GM12878 (cell line): Measurements from ENCODE around the gene GFRA1. TPM values are rescaled to one million over a fixed set of nuclear protein-coding genes. Genes with fewer than 3 reads are reported as not detected.

Source experiments
- ATAC-seq: fragments of 200-7000 bp; cut with Tn5 transposase; 3 replicates; pipeline ENCODE4 v1.9.1; 2020; ENCODE audit warnings: mild to moderate bottlenecking, moderate library complexity
- BruUV-seq: library from RNA; stranded (reverse); fragments of 400-500 nt; replicated peaks from 2 replicates; lab custom pipeline; 2021; lab: Mats Ljungman, UMichigan
- CTCF ChIA-PET: fragments of 300-600 bp; sonication (Branson Sonifier 250); formaldehyde crosslinking; extraction: SDS; loops from one replicate; lab custom pipeline; 2021; ENCODE audit warnings: inconsistent platforms; lab: Yijun Ruan, JAX
- POLR2A ChIA-PET: fragments of 350-600 bp; formaldehyde crosslinking; extraction: SDS; loops from one replicate; lab custom pipeline; 2021; ENCODE audit warnings: inconsistent platforms; lab: Charles Lee
- RAD21 ChIA-PET: fragments of 300-600 bp; sonication (Branson Sonifier 250); formaldehyde crosslinking; loops from one replicate; lab custom pipeline; 2023; ENCODE audit warnings: antibody characterized with exemption; ENCODE audit not compliant: unreplicated experiment; lab: Charles Lee
- SMC1A ChIA-PET: fragments of 300-600 bp; sonication (Branson Sonifier 250); formaldehyde crosslinking; loops from one replicate; lab custom pipeline; 2023; ENCODE audit not compliant: unreplicated experiment, uncharacterized antibody; lab: Charles Lee
- DNase-seq: peaks from one replicate; pipeline ENCODE4 v3.0.0-alpha.2; 2011; ENCODE audit warnings: low read depth, low spot score
- FAIRE-seq: peaks from 3 replicates; lab custom pipeline; 2011; peaks lifted over from hg19 to GRCh38; lab: Jason Lieb, UNC
- H2AFZ ChIP-seq: 2 replicates; pipeline ENCODE4 v1.6.0; 2011; ENCODE audit warnings: low read depth, low read length, control low read depth; ENCODE audit not compliant: control insufficient read depth
- H3K27ac ChIP-seq: 2 replicates; pipeline ENCODE4 v1.5.1; 2011; ENCODE audit warnings: control low read depth; ENCODE audit not compliant: control insufficient read depth, insufficient read depth
- H3K27me3 ChIP-seq, 2 experiments: replicated peaks in 1 of 2; 2 replicates each; pipeline versions ENCODE4 v1.6.0 to v1.6.1; 2011; ENCODE audit warnings: low read length in 1 of 2; ENCODE audit not compliant: control insufficient read depth in 2 of 2, insufficient read depth in 2 of 2
- H3K36me3 ChIP-seq, 2 experiments: 2 replicates each; pipeline ENCODE4 v1.5.1; 2011; ENCODE audit warnings: low read length in 1 of 2; ENCODE audit not compliant: control insufficient read depth in 2 of 2, insufficient read depth in 2 of 2
- H3K4me1 ChIP-seq: 2 replicates; pipeline ENCODE4 v1.6.1; 2011; ENCODE audit warnings: mild to moderate bottlenecking, low read length, moderate library complexity, mixed read lengths; ENCODE audit not compliant: control insufficient read depth, insufficient read depth
- H3K4me2 ChIP-seq: 2 replicates; pipeline ENCODE4 v1.6.0; 2011; ENCODE audit warnings: control low read depth; ENCODE audit not compliant: control insufficient read depth, insufficient read depth
- H3K4me3 ChIP-seq: fragments of 200-600 bp; sonication (generic); 2 replicates; pipeline ENCODE4 v1.5.1; 2016
- H3K79me2 ChIP-seq: 2 replicates; pipeline ENCODE4 v1.6.0; 2011; ENCODE audit warnings: low read length; ENCODE audit not compliant: control insufficient read depth, insufficient read depth
- H3K9ac ChIP-seq: 2 replicates; pipeline ENCODE4 v1.8.0; 2011; ENCODE audit warnings: low read length, control low read depth, mixed read lengths; ENCODE audit not compliant: control insufficient read depth, insufficient read depth
- H3K9me3 ChIP-seq: replicated peaks from 3 replicates; pipeline ENCODE4 v1.5.1; 2011; ENCODE audit warnings: mild to moderate bottlenecking, low read length; ENCODE audit not compliant: control insufficient read depth, insufficient read depth
- H4K20me1 ChIP-seq: 2 replicates; pipeline ENCODE4 v1.6.0; 2011; ENCODE audit not compliant: control insufficient read depth, insufficient read depth
- CEBPB ChIP-seq, 2 experiments: fragments of 150-350 bp in 1 of 2; IDR thresholded peaks; 2 replicates each; pipeline ENCODE4 v1.6.1; 2012 to 2014; ENCODE audit warnings: low read depth in 2 of 2, low read length in 2 of 2, borderline replicate concordance in 1 of 2, inconsistent platforms in 1 of 2
- CTCF ChIP-seq, 3 experiments: IDR thresholded peaks in 2 of 3; conservative IDR thresholded peaks in 1 of 3; 2 replicates each; pipeline ENCODE4 v1.5.1; 2011; ENCODE audit warnings: low read depth in 3 of 3, low read length in 3 of 3, mild to moderate bottlenecking in 3 of 3, control low read depth in 2 of 3, moderate library complexity in 2 of 3, inconsistent platforms in 1 of 3, mixed read lengths in 1 of 3; ENCODE audit not compliant: control insufficient read depth in 2 of 3, insufficient read depth in 1 of 3; ENCODE audit errors: extremely low read depth in 1 of 3
- FOXM1 ChIP-seq: IDR thresholded peaks from 2 replicates; pipeline ENCODE4 v1.6.1; 2012; ENCODE audit warnings: low read depth, mild to moderate bottlenecking, inconsistent platforms, low read length, moderate library complexity
- IRF4 ChIP-seq: IDR thresholded peaks from 2 replicates; pipeline ENCODE4 v1.6.1; 2011; ENCODE audit warnings: low read depth, low read length
- KLF5 ChIP-seq: fragments of 450-650 bp; IDR thresholded peaks from 2 replicates; pipeline ENCODE4 v1.6.1; 2014; ENCODE audit warnings: mild to moderate bottlenecking; ENCODE audit not compliant: partially characterized antibody
- POLR2AphosphoS2 ChIP-seq: IDR thresholded peaks from 2 replicates; pipeline ENCODE4 v1.6.1; 2011; ENCODE audit warnings: low read depth, mild to moderate bottlenecking, low read length, improper control_type of control experiment, moderate library complexity
- YBX1 ChIP-seq: fragments of 450-650 bp; IDR thresholded peaks from 2 replicates; pipeline ENCODE4 v1.6.1; 2016; ENCODE audit warnings: antibody characterized with exemption
- ZNF217 ChIP-seq: fragments of 450-650 bp; IDR thresholded peaks from 2 replicates; pipeline ENCODE4 v1.6.1; 2017; ENCODE audit warnings: antibody characterized with exemption, mild to moderate bottlenecking
- ZNF24 ChIP-seq: fragments of 450-650 bp; IDR thresholded peaks from 2 replicates; pipeline ENCODE4 v1.6.1; 2017; ENCODE audit warnings: antibody characterized with exemption, mild to moderate bottlenecking
- ZZZ3 ChIP-seq: IDR thresholded peaks from 2 replicates; pipeline ENCODE4 v1.6.1; 2011; ENCODE audit warnings: low read depth; ENCODE audit not compliant: control insufficient read depth, insufficient read length
- WGBS: methylation state at CpG from one replicate; pipeline ENCODE4 v1.1.6; 2016; ENCODE audit warnings: low lambda C conversion rate; ENCODE audit not compliant: insufficient replicate concordance, insufficient coverage; ENCODE audit errors: missing lambda C conversion rate; 5-methylcytosine and 5-hydroxymethylcytosine counted together
- in situ Hi-C: fragments of 300-500 bp; cut with MboI; formaldehyde crosslinking; loops from 9 replicates; pipeline ENCODE4 v1.14.3; 2018; ENCODE audit warnings: mixed read lengths
- intact Hi-C: fragments of 100-400 bp; cut with micrococcal nuclease; formaldehyde crosslinking; loops from one replicate; pipeline ENCODE4 v1.14.2; 2022; ENCODE audit not compliant: unreplicated experiment
- polyA plus RNA-seq, 11 experiments: library from polyadenylated mRNA; depleted of rRNA in 4 of 11; unstranded in 6 of 11; stranded (reverse) in 5 of 11; fragments of >200 nt; fragmentation: Nextera tagmentation in 4 of 11; fragmentation: Illumina TruSeq in 1 of 11; extraction: Ambion mirVana in 4 of 11; extraction: Trizol in 1 of 11; gene quantifications; 1 replicate in 1 of 11; 2 replicates in 10 of 11; pipeline versions ENCODE4 v1.2.1 to v1.2.3, GENCODE V29; 2011 to 2016; ENCODE audit warnings: inconsistent platforms in 2 of 11, missing spikeins in 2 of 11, low read depth in 1 of 11
- total RNA-seq, 4 experiments: library from RNA; depleted of rRNA in 3 of 4; stranded (reverse); fragments of >200 nt in 3 of 4; fragmentation: Illumina TruSeq in 1 of 4; extraction: Trizol in 1 of 4; gene quantifications; 2 replicates each; pipeline versions ENCODE4 v1.2.1 to v1.2.3, GENCODE V29; 2013 to 2021

Gene GFRA1
- total and polyA plus RNA-seq, 10 of the 15 experiments (the other 5 are each of a cell fraction or from before 2014, with no cell fraction given) = 0.05 to 0.19 TPM; not detected in 8

GRCh38 chr10:116029826-116030225, 243.2 kb downstream of the GFRA1 start (continued):
- TF ChIP-seq POLR2AphosphoS2 = no peak
- TF ChIP-seq ZNF24 = no peak
- no peak for TF ChIP-seq CTCF (IDR thresholded peaks at IDR 0.05 in 2 of 3, conservative IDR thresholded peaks at IDR 0.05 in 1 of 3; ENCODE audit: control insufficient read depth in 2 of 3, extremely low read depth in 1 of 3, insufficient read depth in 1 of 3, low read depth in 3 of 3, low read length in 3 of 3)
- TF ChIP-seq CEBPB (IDR thresholded peaks at IDR 0.05; ENCODE audit: borderline replicate concordance in 1 of 2, low read depth in 2 of 2, low read length in 2 of 2) = no peak
- TF ChIP-seq IRF4 = no peak
- TF ChIP-seq ZNF217 = no peak

DNA sequence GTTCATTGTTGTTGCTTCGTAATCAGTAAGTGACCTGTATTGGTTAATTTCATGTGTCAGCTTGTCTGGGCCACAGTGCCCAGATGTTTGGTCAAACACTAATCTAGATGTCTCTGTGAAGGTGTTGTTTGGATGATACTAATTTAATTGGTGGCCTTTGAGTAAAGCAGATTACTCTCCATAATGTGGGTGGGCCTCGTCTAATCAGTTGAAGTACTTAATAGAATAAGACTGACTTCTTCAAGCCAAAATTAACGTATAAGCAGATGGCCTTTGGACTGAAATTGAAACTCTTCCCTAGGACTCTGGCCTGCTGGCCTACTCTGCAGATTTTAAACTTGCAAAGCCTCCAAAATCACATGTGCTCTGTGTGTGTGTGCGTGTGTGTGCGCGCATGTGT, 245.7 kb downstream of the GFRA1 start:
- Histone ChIP-seq H2AFZ (no peak overlapping the region), H3K36me3 (no peaks in the 10 kb centered on the region), H3K9ac (no peak overlapping the region), H3K4me3 (no peak overlapping the region), H3K27ac (no peak overlapping the region), H3K4me2 (no peak overlapping the region), H3K79me2 (no peaks in the 10 kb centered on the region), H3K9me3 (no peaks in the 10 kb centered on the region), H3K27me3 (no peaks in the 10 kb centered on the region), H3K4me1 (no peaks in the 10 kb centered on the region), H4K20me1 (no peaks in the 10 kb centered on the region)
- DNase-seq (no peak), FAIRE-seq (no peak), ATAC-seq (no peak)
- in situ Hi-C loops = no loop called here
- SMC1A ChIA-PET = no interaction called here
- POLR2A ChIA-PET = no interaction called here
- BruUV-seq = no TSS peak
- intact Hi-C loops = no loop called here
- CTCF ChIA-PET = no interaction called here
- no peak for TF ChIP-seq KLF5
- TF ChIP-seq FOXM1 = no peak
- TF ChIP-seq ZZZ3 = no peak
- no peak for TF ChIP-seq YBX1
- 47% methylated on average over 6 of the region's 6 CpGs for WGBS
- RAD21 ChIA-PET = no interaction called here
